Measurements from ENCODE around the gene MRTFB.

The MRTFB gene

GRCh38 chr16:14315683-14316320 is 244.7 kb downstream of the MRTFB start:
- no peak for DNase-seq
